Cardiac muscle cell (in vitro differentiated cells and primary cell): ENCODE data around the gene GPC5. TPM values are rescaled to one million over a fixed set of nuclear protein-coding genes. Genes with fewer than 3 reads are reported as not detected.

Experiments
- DNase-seq, 2 donors: peaks; one replicate each; pipeline versions ENCODE4 v3.0.0 to v3.0.0-alpha.2; 2010 to 2017; ENCODE audit warnings: low read depth in 1 of 2, low spot score in 1 of 2
- H3K27ac ChIP-seq: fragments of 200-600 bp; sonication (generic); 2 replicates; pipeline ENCODE4 v1.5.1; 2016
- H3K27me3 ChIP-seq: fragments of 200-600 bp; sonication (generic); 2 replicates; pipeline ENCODE4 v1.6.0; 2016; ENCODE audit warnings: control low read depth
- H3K36me3 ChIP-seq: fragments of 200-600 bp; sonication (generic); 2 replicates; pipeline ENCODE4 v1.5.1; 2016; ENCODE audit warnings: control low read depth
- H3K4me1 ChIP-seq: fragments of 200-600 bp; sonication (generic); 2 replicates; pipeline ENCODE4 v1.8.1; 2017; ENCODE audit warnings: low read depth, mild to moderate bottlenecking, mixed run types
- H3K4me3 ChIP-seq: fragments of 200-600 bp; sonication (generic); 2 replicates; pipeline ENCODE4 v1.5.1; 2016; ENCODE audit warnings: mild to moderate bottlenecking
- H3K9me3 ChIP-seq: fragments of 200-600 bp; sonication (generic); 2 replicates; pipeline ENCODE4 v1.5.1; 2017; ENCODE audit warnings: low read depth, mild to moderate bottlenecking, control low read depth
- polyA plus RNA-seq: library from polyadenylated mRNA; unstranded; fragments of >200 nt; fragmentation: Nextera tagmentation; extraction: Ambion mirVana; gene quantifications from 2 replicates; pipeline ENCODE4 v1.2.1, GENCODE V29; 2016
- total RNA-seq: library from RNA; depleted of rRNA; stranded (reverse); fragments of >200 nt; gene quantifications from 2 replicates; pipeline ENCODE4 v1.2.3, GENCODE V29; 2016
- TF ChIP-seq, protein P1 (sequence below): IDR thresholded peaks from 2 replicates; pipeline ENCODE4 v1.5.1; 2012; ENCODE audit warnings: low read depth, mild to moderate bottlenecking, low read length

The GPC5 gene
- total and polyA plus RNA-seq, 2 experiments from 2014 or later, result 0.97 to 3.3 TPM

DNA sequence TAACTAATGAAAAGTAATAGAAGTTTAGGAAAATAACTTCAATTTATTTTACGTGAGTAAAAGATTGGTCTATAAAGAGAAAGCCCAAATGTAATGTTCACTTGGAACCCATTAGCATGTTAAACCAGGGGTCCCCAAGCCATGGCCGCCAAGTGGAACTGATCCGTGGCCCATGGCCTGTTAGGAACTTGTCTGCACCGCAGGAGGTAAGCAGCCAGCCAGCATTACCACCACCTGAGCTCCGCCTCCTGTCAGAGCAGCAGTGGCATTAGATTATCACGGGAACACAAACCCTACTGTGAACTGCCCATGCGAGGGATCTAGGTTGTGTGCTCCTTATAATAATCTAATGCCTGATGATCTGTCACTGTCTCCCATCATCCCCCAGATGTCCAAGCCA, 1009.4 kb downstream of the GPC5 start:
- H3K4me1 ChIP-seq, result no peaks in the 10 kb centered on the region
- no peaks in the 10 kb centered on the region for H3K27me3 ChIP-seq
- DNase-seq, result no peak
- no peaks in the 10 kb centered on the region for H3K36me3 ChIP-seq
- H3K9me3 ChIP-seq, result no peaks in the 10 kb centered on the region
- no peak overlapping the region for H3K4me3 ChIP-seq
- TF ChIP-seq, protein P1, sequence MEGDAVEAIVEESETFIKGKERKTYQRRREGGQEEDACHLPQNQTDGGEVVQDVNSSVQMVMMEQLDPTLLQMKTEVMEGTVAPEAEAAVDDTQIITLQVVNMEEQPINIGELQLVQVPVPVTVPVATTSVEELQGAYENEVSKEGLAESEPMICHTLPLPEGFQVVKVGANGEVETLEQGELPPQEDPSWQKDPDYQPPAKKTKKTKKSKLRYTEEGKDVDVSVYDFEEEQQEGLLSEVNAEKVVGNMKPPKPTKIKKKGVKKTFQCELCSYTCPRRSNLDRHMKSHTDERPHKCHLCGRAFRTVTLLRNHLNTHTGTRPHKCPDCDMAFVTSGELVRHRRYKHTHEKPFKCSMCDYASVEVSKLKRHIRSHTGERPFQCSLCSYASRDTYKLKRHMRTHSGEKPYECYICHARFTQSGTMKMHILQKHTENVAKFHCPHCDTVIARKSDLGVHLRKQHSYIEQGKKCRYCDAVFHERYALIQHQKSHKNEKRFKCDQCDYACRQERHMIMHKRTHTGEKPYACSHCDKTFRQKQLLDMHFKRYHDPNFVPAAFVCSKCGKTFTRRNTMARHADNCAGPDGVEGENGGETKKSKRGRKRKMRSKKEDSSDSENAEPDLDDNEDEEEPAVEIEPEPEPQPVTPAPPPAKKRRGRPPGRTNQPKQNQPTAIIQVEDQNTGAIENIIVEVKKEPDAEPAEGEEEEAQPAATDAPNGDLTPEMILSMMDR, result no peak
- no peak overlapping the region for H3K27ac ChIP-seq

- Histone ChIP-seq H3K36me3 (no peaks in the 10 kb centered on the region), H3K9me3 (no peaks in the 10 kb centered on the region), H3K27me3 (no peaks in the 10 kb centered on the region)
Measured at GRCh38 chr13:92412481-92412880, 1014.1 kb downstream of the GPC5 start.

GRCh38 chr13:92412996-92413395, 1014.6 kb downstream of the GPC5 start:
- no peak overlapping the region for H3K4me3 ChIP-seq
- DNase-seq, result no peak
- H3K27me3 ChIP-seq, result no peaks in the 10 kb centered on the region
- H3K36me3 ChIP-seq, result no peaks in the 10 kb centered on the region
- no peak overlapping the region for H3K27ac ChIP-seq
- H3K4me1 ChIP-seq, result no peaks in the 10 kb centered on the region
- TF ChIP-seq, protein P1, result no peak
- no peaks in the 10 kb centered on the region for H3K9me3 ChIP-seq

More at GRCh38 chr13:92412481-92412880, 1014.1 kb downstream of the GPC5 start:
- Histone ChIP-seq H3K4me3 (no peak overlapping the region), H3K4me1 (no peaks in the 10 kb centered on the region), H3K27ac (no peak overlapping the region)
- DNase-seq, result no peak
- TF ChIP-seq, protein P1, result no peak

GRCh38 chr13:92413452-92413851, 1015.0 kb downstream of the GPC5 start:
- no peak for DNase-seq

GRCh38 chr13:92414851-92415250, 1016.4 kb downstream of the GPC5 start:
- Histone ChIP-seq H3K4me3 (no peak overlapping the region), H3K36me3 (no peaks in the 10 kb centered on the region), H3K27me3 (no peaks in the 10 kb centered on the region), H3K9me3 (no peaks in the 10 kb centered on the region), H3K27ac (no peak overlapping the region), H3K4me1 (no peaks in the 10 kb centered on the region)
- TF ChIP-seq, protein P1, result no peak
- DNase-seq, result no peak

More at GRCh38 chr13:92413452-92413851, 1015.0 kb downstream of the GPC5 start:
- Histone ChIP-seq H3K4me1 (no peaks in the 10 kb centered on the region), H3K4me3 (no peak overlapping the region), H3K27me3 (no peaks in the 10 kb centered on the region), H3K36me3 (no peaks in the 10 kb centered on the region), H3K27ac (no peak overlapping the region), H3K9me3 (no peaks in the 10 kb centered on the region)
- TF ChIP-seq, protein P1, result no peak

DNA sequence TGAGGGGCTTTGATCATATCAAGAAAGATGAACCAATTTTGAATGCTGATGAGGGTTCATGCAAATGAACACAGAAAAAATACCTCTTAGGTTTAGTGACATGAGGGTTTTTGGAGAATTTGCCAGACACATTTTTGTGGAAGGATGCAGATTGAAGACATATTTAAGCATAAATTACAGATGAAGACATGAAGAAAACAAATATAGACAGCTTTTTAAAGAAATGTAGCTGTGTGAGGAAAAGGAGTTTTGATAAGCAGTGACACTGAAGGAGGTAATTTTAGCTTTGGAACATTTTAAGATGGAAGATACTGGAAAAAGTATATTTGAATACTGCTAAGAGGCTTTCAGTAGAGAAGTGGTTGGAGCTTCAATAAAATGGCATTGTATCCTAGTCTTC, 1017.4 kb downstream of the GPC5 start:
- H3K27ac ChIP-seq, result no peak overlapping the region
- H3K27me3 ChIP-seq, result no peaks in the 10 kb centered on the region
- no peak overlapping the region for H3K4me3 ChIP-seq
- H3K9me3 ChIP-seq, result no peaks in the 10 kb centered on the region
- TF ChIP-seq, protein P1, result no peak
- H3K4me1 ChIP-seq, result no peaks in the 10 kb centered on the region
- DNase-seq, result no peak
- no peaks in the 10 kb centered on the region for H3K36me3 ChIP-seq
